Stimulated activated CD8-positive, alpha-beta memory T cell treated with anti-CD3 and anti-CD28 coated beads, Interleukin-15, amount 100 ng/mL, for 48 hours (primary cell): ENCODE measurements around the gene PANK2.
"Not testable (repeated sequence)": the region's sequence is repeated elsewhere in the genome, so short reads cannot be mapped to it uniquely, and the experiment has no call there.

ENCODE experiments used
- DNase-seq, 2 donors: peaks; one replicate each; pipeline ENCODE4 v3.0.0-alpha.2; 2020; ENCODE audit warnings: low read depth in 2 of 2

Gene PANK2

GRCh38 chr20:3927486-3928291, 38.5 kb downstream of the PANK2 start:
- DNase-seq, result no peak

GRCh38 chr20:3929713-3930060, 40.5 kb downstream of the PANK2 start:
- DNase-seq, result no peak

- no peak for DNase-seq
These were observed 41.3 kb downstream of the PANK2 start for GRCh38 chr20:3930265-3931206.

GRCh38 chr20:3931664-3932063, 42.5 kb downstream of the PANK2 start:
- DNase-seq, result no peak

GRCh38 chr20:3932277-3932676, 43.1 kb downstream of the PANK2 start:
- DNase-seq, result no peak

GRCh38 chr20:3932681-3933080, 43.5 kb downstream of the PANK2 start:
- DNase-seq, result no peak

DNA sequence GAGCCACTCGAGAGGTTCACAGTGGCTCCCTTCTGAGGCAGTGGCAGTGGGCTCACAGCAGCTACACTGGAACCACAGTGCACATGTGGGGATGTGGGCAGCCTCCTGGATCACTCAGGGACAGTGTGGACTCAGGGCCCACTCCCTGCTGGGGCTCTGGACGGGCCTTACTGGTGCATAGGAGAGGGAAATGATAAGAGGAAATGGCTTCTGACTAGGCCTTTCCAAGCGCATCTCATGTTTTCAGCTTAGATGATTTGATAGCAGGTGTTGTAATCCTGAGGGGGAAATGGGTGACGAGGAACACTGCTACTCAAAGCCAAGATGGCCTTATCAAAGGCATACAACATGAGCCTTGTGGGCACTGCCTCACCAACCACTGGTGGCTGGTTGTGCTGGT, 44.0 kb downstream of the PANK2 start:
- no peak for DNase-seq

GRCh38 chr20:3934624-3935023, 45.4 kb downstream of the PANK2 start:
- DNase-seq, result no peak

- no peak for DNase-seq
These were observed 46.2 kb downstream of the PANK2 start for GRCh38 chr20:3935295-3935955.

DNA sequence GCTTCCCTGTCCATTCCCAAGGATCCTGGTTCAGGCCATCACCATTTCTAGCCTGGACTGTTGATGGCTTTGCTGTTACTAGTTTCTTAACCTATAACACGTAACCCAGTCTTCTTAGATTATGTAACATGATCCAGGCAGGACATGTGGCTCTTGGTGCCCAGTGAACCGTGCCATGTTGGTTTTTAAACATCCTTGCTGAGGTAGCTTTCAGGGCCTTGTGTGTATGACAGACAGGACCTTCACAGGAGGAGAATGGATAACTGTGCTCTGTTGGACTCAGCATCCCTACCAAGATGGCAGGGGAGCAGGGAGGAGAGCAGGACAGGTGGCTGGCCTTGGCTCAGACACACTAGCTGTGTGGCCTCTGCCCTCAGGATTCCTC, 46.8 kb downstream of the PANK2 start:
- DNase-seq, result no peak

DNA sequence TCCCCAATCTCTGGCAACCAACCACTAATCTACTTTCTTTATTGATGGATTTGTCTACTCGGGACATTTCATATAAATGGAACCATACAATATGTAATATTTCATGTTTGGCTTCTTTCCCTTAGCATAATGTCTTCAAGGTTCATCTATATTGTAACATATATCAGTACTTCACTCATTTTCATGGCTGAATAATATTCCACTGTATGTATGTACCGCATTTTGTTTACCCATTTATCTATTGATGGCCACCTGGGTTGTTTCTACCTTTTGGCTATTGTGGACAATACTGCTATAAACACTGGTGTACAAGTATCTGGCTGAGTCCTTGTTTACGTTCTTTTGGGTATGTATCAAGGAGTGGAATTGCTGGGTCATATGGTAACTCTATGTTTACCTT, 48.4 kb downstream of the PANK2 start:
- no peak for DNase-seq

DNA sequence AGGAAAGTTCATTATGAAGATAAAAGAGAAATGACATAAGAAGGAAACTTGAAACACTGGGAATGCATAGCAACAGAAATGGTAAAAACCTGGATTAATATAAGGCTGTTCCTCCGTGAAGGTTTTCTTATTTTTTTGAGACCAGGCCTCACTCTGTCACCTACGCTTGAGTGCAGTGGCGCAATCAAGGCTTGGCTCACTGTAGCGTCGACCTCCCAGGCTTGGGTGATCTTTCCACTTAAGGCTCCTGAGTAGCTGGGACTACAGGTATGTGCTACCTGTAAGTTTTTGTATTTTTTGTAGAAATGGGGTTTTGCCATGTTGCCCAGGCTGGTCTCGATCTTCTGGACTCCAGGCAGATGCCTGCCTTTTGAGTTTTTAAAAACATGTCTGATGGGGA, 51.7 kb downstream of the PANK2 start:
- DNase-seq, result no peak

DNA sequence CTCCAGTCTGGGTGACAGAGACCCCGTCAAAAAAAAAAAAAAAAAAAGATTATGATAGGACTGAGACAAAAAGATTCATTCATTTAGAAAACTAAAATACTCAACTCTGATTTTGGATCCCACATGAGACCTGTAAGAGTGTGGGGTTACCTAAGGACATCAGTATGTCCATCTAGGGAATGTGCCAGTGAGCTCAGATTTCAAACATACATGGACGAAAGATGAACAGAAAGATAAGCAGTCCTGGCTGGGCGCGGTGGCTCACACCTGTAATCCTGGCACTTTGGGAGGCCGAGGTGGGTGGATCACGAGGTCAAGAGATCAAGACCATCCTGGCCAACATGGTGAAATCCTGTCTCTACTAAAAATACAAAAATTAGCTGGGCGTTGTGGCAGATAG, 57.5 kb downstream of the PANK2 start:
- DNase-seq, result not testable (repeated sequence)

DNA sequence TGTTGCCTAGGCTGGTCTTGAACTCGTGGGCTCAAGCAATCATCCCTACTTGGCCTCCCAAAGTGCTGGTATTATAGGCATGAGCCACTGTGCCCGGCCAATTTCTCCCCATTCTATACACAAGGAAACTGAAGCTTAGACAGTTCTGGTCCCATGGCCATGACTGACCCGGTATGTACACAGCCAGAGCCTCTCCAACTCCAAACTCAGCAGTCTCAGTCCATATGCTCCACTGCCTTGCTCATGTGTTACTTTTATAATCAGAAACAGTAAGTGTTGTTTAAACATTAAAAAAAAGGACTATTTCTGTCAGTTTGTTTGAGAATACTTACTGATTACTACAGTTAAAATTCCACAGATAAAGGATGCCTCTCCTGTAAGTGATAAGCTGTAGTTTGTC, 75.5 kb downstream of the PANK2 start:
- DNase-seq, result no peak

GRCh38 chr20:3966571-3966970, 77.4 kb downstream of the PANK2 start:
- no peak for DNase-seq

DNA sequence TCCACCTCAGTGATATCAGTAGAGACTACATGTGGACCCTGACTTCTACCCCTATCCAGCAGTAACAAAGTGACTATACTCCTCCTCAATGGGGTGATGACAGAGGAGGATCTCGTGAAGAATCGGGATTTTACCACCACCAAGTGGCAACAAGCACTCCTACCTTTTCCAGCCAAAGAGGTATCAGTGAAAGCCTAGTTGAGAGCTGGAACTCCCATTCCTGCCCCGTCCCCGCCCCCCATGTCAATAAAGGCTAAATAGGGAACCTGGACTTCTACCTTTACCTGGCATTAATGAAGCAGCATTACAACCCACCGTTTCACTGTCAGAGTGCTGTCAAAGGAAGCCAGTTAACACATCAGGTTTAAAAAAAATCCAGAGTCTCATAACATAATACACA, 80.8 kb downstream of the PANK2 start:
- no peak for DNase-seq

DNA sequence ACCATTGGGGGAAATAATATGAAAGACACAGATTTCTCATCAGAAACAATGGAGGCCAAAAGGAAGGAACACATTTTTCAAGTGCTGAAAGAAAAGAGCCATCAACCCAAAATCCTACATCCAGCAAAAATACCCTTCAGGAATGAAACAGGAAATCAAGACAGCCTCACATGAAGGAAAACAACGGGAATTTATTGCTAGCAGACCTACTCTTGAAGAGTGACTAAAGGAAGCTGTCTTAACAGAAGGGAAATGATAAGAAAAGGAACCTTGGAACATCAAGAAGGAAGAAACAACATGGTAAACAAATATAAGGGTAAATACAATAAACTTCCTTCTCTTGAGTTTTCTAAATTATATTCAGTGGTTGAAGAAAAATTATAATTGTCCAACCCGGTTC, 82.0 kb downstream of the PANK2 start:
- DNase-seq, result no peak

DNA sequence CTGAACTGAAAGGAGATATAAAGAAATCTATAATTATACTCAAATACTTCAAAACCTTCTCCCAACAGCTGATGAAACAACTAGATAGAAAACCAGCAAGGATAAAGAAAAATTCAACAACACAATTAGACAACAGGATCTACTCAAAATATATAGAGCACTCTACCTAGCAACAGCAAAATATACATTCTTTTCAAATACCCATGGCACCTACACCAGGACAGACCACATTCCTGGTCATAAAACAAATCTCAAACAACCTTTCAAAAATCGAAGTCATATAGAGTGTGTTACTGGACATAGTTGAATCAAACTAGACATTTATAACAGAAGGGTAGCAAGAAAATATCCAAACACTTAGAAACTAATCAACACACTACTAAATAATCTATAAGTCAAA, 83.0 kb downstream of the PANK2 start:
- DNase-seq, result no peak

GRCh38 chr20:3972631-3973030, 83.4 kb downstream of the PANK2 start:
- not testable (repeated sequence) for DNase-seq

DNA sequence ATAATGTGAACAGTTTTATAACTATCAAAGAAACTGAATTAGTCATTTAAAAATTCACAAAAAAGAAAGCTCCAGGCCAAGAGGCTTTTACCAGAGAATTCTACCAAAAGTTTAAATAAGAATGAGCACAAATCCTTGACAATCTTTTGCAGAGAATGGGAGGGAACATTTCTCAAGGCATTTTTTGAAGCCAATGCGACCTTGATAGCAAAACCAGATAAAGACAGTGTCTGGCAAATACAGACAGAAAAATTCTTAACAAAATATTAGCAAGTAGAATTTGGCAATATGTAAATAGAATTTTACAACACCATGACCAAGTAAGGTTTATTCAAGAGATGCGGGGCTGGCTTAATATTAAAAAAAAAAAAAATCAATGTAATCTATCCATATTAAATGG, 84.5 kb downstream of the PANK2 start:
- no peak for DNase-seq

DNA sequence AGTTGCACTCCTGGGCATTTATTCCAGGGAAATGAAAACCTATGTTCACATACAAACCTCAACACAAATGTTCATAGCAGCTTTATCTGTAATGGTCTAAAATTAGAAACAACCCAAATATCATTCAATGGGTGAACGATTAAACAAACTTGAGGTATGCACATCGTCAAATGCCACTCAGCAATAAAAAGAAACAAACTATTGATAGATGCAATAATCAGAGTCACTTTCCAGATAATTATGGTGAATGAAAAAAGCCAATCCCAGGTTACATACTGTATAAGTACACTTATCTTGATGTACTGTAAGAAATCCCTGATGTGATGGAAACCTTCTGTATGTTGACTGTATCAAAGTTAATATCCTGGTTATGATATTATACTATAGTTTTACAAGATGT, 87.3 kb downstream of the PANK2 start:
- no peak for DNase-seq
